CD4-positive, alpha-beta T cell treated with Interleukin-2 at 100 ng/mL for 4 hours (primary cell): ENCODE results near the gene RPS29.
"Not testable (repeated sequence)": the region's sequence is repeated elsewhere in the genome, so short reads cannot be mapped to it uniquely, and the experiment has no call there.

Source experiments
- DNase-seq: peaks from one replicate; pipeline ENCODE4 v3.0.0-alpha.2; 2020; ENCODE audit warnings: low spot score

The RPS29 gene

DNA sequence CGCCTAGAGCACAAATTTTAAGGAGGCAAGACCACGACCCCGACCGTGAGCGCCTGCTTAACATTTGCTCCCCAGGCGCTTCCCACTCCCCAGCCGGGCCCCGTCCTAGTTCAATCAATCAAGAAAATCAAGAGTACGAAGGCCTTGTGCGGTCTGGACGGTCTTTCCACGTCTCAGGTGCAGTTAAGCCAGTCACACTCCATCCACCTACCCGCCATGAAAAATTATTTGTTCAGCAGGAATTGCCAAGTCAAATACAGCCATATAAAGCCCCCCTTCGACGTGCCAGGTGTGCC lies 12.0 kb upstream of the RPS29 start:
- no peak for DNase-seq

- no peak for DNase-seq
Measured at GRCh38 chr14:49594347-49595091, 8.3 kb upstream of the RPS29 start.

DNA sequence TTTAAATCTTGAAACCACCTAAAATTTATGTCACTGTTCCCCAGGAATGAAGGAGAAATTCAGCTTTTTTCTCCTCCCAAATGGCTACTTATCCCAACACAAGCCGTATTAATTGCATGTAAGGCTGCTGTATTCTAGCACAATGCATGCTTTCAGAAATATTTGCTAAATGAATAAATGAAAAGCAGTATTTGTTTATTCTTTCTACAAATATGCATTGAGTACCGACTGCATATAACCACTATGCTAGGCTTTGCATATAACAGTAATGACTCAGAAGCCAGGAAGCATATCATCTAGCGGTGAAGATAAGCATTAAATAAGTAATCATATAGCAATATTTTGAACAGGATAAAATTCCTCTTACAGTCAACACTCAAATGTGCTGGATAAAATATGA lies 6.8 kb upstream of the RPS29 start:
- no peak for DNase-seq

DNA sequence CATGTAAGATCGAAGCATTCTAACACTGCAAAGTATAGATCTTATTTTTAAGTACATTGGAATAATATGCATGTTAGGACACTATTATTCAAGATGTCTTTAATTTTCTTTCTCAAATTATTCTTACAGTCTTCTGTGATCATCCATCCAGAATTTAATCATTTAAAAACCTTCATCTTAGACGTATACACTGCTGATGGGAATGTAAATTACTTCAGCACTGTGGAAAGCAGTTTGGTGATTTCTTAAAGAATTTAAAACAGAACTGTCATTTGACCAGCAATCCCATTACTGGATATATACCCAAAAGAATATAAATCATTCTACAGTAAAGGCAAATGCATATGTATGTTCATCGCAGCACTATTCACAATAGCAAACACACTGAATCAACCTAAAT lies 3.2 kb upstream of the RPS29 start:
- DNase-seq = no peak

GRCh38 chr14:49586673-49587460 lies 687 bp upstream of the RPS29 start:
- DNase-seq = peak; percentile 84

- DNase-seq = not testable (repeated sequence)
Measured at GRCh38 chr14:49584981-49585640, 1.1 kb downstream of the RPS29 start.

DNA sequence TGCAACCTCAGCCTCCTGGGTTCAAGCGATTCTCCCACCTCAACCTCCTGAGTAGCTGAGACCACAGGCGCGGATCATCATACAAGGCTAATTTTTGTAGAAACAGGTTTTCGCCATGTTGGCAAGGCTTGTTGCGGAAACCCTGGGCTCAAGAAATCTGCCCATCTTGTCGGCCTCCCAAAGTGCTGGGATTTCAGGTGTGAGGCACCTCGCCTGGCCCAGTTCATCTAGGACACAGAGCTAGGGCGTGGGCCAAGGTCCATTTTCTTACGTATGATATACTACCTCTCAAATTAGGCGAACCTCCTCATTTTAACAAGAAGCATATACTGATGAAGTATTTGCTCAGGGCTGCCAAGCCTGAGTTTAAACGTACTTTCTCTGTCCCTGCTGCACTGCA lies 2.1 kb downstream of the RPS29 start:
- no peak for DNase-seq

DNA sequence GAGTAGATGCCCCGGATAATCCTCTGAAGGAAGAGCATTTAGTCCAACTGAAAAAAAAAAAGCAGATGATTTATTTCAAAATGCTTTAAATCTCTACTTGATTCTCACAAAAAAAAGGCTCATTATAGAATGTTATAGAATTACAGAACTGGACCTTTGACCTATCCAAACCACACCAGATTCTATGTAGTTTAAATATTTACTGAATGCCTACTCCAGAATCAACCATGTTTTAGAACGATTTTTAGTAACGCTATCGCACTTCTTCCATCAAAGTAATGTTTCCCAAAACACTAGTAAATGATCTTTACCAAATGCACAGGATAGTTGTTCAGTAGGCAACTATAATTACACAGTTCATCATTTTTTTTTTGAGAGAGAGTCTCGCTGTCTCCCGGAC lies 2.6 kb downstream of the RPS29 start:
- DNase-seq = no peak

DNA sequence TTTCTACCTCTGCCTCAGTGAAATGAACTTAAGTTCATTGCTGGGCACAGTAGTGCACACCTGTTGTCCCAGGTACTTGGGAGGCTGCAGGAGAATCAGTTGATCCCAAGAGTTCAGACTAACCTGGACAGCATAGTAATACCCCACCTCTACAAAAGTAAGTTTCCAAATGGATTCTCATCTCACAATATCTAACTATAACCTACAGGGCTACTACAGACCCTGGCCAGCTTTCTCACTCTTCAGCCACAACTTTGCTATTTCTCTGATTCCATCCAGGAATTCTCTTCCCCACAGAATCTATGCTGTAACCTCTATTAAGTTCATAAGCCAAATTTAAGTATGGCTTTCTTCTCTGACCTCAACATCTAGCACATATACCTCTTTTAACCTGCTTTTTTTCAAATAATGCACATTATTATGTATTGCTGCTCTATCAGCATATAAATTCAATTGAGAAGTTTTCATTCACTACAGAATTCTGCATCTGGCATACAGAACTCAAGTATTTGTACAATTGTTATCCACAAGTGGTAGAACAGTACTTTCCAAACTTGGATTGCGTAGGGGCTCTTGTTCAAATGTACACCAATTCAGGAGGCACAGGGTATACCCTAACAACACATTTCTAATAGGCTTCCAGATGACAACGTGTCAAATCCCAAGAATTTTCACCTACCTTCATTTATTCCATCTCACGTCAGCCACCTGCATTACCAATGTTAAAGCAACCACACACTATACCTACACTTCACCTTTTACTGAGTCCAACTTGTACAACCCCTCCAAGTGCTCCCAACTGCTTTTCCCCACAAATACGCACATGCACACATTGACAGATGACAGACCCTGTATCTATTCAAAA lies 3.8 kb downstream of the RPS29 start:
- DNase-seq = no peak

DNA sequence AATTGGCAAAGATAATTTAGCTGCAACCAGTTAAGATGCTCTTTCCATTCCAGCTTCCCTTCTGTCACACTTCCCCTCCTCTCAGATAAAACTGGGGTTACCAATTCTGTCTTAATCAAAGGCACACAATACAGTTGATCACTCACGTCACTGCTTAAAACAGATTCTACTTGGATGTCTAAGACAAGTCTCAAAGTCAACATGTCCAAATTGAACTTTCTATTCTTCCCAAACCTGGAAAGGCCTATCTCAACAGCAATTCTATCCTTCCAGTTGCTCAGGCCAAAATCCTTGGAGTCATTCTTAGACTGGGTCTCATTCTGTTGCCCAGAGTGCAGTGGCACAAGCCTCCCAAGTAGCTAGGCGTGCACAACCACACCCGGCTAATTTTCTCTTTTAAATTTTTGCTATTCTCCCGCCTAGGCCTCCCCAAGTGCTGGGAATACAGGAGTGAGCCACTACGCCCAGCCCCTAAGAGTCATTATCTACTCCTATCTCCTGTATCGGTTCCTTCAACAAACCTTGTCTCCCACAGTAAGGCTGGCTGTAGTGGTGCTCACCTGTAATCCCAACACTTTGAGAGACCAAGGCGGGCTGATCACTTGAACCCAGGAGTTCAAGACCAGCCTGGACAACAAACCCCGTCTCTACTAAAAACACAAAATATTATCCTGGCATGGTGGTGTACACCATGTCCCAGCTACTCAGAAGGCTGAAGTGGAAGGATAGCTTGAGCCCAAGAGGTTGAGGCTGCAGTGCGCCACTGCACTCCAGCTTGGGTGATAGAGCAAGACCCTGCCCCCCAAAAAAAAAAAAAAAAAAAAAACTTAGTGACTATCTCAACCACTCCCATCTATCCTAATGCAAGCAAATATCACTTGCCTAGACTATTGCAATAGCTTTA lies 4.7 kb downstream of the RPS29 start:
- DNase-seq = no peak

GRCh38 chr14:49579841-49580240 lies 6.3 kb downstream of the RPS29 start:
- no peak for DNase-seq

GRCh38 chr14:49578141-49578540 lies 8.0 kb downstream of the RPS29 start:
- DNase-seq = no peak

GRCh38 chr14:49574038-49574437 lies 12.1 kb downstream of the RPS29 start:
- no peak for DNase-seq

DNA sequence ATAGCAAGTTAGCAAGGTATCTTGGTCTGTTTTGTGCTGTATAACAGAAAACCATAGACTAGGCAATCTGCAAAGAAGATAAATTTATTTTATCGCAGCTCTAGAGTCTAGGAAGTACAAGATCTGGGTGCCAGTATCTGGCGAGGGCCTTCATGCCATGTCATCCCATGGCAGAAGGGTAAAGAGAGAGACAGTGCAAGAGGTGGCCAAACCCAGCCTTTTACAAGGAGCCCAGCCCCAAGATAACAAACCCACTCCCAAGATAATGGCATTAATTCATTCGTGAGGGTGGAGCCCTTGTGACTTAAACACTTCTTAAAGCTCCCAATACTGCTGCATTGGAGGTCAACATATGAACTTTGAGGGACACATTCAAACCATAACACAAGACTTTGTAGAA lies 16.9 kb downstream of the RPS29 start:
- DNase-seq = no peak

- no peak for DNase-seq
Measured at GRCh38 chr14:49566714-49567113, 19.5 kb downstream of the RPS29 start.

GRCh38 chr14:49559979-49560768 lies 26.0 kb downstream of the RPS29 start:
- DNase-seq = no peak

DNA sequence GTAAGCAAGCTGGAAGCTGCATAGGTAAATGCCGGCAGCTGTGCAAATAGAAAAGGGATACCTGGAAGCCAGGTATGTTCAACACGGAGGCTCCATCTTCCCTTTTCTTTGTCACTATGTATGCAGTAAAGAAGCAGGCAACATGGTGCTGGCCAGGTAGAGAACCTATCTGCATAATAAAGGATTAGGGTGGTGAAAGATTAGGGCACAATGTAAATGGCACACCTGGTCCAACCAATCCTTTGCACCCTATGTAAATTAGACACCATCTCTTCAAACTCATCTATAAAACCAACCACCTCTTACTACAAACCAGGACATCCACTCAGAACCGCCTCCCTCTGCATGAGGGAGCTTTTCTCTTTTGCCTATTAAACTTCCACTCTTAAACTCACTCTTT lies 32.3 kb downstream of the RPS29 start:
- no peak for DNase-seq

DNA sequence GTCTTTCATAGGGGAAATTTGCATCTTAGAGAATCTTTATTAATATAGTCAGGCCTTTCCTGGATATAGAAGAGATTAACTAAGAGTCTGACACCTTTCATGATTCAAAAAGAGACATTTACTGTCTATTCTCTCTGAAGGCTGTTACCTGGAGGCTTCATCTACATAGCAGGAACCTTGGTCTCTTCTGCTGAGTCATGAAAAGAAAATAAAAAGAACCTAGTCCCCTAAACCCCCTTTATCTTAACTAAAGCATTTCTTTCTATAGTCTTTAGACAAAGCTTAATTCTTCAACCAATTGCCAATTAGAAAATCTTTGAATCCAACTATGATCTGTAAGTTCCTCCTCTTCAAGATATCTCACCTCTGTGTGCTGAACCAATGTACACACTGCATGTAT lies 33.1 kb downstream of the RPS29 start:
- DNase-seq = no peak

DNA sequence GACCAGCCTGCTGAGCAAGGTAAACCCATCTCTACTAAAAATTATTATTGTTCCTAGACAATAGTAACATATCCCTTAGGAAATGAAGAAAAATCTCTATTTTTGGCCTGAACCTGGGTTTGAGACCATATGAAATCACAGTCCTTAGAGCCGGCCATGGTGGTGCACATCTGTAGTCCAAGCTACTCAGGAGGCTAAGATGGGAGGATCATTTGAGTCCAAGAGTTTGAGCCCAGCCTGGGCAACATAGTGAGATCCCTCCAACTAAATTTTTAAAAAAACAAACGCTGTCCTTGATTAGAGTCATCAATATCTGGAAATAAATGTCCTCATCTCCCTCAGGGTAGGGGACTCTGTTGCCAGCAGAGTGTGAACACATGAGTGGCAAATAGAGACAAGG lies 34.6 kb downstream of the RPS29 start:
- no peak for DNase-seq
